ENCODE results near the gene C2CD4B. TPM values are rescaled to one million over a fixed set of nuclear protein-coding genes. Genes with fewer than 3 reads are reported as not detected.

The C2CD4B gene
- total RNA-seq, 2 experiments from 2014 or later, result not detected

DNA sequence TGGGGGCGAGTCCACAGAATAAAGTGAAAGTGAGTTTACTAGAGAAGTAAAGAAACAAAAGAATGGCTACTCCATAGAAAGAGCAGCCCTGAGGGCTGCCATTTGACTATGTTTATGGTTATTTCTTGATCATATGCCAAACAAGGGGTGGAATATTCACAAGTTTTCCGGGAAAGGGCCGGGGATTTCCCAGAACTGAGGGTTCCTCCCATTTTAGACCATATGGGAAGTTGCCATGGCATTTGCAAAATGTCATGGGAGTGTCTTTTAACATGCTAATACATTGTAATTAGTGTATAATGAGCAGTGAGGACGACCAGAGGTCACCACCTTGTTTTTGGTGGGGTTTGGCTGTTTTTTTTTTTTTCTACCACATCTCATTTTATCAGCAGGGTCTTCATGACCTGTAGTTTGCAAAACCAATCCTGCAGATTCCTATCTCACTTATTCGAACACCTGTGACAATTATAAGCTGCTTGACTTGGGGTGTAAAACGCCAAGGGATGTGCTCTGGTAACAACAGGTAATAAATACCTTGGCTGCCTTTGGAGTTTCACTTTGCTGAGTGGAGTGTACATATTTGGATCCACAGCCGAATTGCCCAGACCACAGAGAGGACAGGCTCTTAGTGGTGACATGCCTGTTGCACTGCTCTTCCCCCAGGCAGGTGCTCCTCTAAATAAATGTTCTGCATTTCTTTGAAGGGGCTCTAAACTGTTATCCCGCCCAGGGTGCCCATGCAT, 43.6 kb downstream of the C2CD4B start:
- Mint-ChIP-seq H3K27me3 (no peaks in the 10 kb centered on the region), H3K27ac (no peak overlapping the region), H3K36me3 (peaks cover 3% of the 10 kb centered on the region), H3K4me3 (no peak overlapping the region), H3K9me3 (peaks cover 3% of the 10 kb centered on the region), H3K4me1 (peaks cover 31% of the 10 kb centered on the region)
- POLR2A ChIA-PET, result no interaction called here
- no peak for ATAC-seq (ENCODE audit: low read depth)
- no peak for DNase-seq

DNA sequence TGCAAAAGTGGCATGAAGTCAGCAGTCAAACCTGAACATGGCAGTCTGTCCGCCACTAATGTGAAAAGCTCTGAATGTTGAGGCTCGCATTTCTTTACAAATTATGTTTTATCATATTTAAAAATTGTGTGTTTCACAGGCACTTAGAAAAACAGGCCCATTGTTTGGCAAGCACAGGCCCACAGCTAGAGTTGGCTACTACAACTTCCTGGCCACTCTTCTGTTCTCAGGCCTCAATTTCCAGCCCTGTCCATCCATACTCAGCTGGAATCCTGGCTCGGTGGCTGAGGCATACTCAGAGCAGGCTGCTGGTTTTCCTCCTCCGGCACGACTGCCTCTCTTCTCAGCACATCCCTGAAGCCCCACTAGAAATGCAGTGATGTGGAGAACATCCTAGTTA, 44.3 kb downstream of the C2CD4B start:
- Mint-ChIP-seq H3K27ac (no peak overlapping the region), H3K4me3 (no peak overlapping the region), H3K9me3 (no peaks in the 10 kb centered on the region), H3K4me1 (peaks cover 31% of the 10 kb centered on the region), H3K27me3 (no peaks in the 10 kb centered on the region), H3K36me3 (peaks cover 3% of the 10 kb centered on the region)
- POLR2A ChIA-PET, result no interaction called here
- no peak for DNase-seq
- ATAC-seq (ENCODE audit: low read depth), result no peak

DNA sequence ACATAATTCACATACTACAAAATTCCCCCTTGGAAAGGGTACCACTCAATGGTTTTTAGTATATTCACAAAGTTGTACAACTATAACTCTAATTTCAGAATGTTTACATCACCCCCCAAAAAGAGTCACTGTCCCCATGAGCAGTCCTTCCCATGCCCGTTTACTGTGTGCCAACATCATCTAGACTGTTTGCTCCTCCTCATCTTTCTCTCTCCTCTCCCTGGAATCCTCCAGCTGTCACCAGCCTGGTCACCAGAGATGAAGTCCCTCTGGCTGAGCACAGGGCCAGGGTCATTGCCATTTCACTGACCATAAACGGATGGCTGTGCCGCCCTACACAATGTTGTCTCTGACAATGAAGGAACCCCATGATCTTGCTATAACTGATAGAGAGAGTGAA, 45.2 kb downstream of the C2CD4B start:
- ATAC-seq (ENCODE audit: low read depth) (no peak), DNase-seq (no peak)
- no peaks in the 10 kb centered on the region for H3K9me3 Mint-ChIP-seq
- H3K27me3 Mint-ChIP-seq, result no peaks in the 10 kb centered on the region
- peaks cover 24% of the 10 kb centered on the region for H3K4me1 Mint-ChIP-seq
- H3K27ac Mint-ChIP-seq, result no peak overlapping the region
- POLR2A ChIA-PET, result no interaction called here
- H3K4me3 Mint-ChIP-seq, result no peak overlapping the region
- peaks cover 3% of the 10 kb centered on the region for H3K36me3 Mint-ChIP-seq

DNA sequence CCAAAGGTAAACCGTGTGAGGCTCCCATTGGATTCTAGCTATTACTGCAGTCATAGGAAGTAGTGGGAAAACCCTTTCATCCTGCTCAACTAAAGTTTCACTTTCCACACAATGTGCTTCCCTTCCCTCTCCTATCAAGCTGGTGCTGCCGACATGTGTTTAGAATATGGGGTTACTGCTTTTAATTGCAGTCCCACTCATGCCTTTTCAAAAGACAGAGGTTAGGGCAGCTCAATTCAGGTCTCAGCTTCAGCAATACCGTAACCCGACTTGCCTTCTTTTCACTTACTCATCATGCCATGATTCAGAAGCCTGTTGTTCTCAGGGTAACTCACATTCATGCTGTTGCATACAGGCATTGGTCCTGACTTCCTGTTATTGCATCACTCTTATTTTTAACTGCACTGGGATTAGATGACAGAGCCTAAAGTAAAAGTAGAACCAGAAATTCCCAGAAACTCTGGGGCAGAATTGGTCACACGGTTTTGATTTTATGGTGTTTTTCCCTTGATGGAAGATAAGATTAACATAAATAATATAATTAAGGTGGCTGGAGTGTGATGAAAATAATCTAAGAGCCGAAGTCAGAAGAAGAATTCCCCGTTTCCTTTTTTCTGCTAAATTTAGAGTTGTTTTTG, 45.7 kb downstream of the C2CD4B start:
- Mint-ChIP-seq H3K9me3 (no peaks in the 10 kb centered on the region), H3K36me3 (peaks cover 3% of the 10 kb centered on the region), H3K27ac (peak overlapping the region; percentile 7), H3K4me3 (peak overlapping the region; percentile 3), H3K27me3 (no peaks in the 10 kb centered on the region), H3K4me1 (peaks cover 19% of the 10 kb centered on the region)
- DNase-seq (no peak), ATAC-seq (ENCODE audit: low read depth) (peak; percentile 74)
- POLR2A ChIA-PET, result no interaction called here

DNA sequence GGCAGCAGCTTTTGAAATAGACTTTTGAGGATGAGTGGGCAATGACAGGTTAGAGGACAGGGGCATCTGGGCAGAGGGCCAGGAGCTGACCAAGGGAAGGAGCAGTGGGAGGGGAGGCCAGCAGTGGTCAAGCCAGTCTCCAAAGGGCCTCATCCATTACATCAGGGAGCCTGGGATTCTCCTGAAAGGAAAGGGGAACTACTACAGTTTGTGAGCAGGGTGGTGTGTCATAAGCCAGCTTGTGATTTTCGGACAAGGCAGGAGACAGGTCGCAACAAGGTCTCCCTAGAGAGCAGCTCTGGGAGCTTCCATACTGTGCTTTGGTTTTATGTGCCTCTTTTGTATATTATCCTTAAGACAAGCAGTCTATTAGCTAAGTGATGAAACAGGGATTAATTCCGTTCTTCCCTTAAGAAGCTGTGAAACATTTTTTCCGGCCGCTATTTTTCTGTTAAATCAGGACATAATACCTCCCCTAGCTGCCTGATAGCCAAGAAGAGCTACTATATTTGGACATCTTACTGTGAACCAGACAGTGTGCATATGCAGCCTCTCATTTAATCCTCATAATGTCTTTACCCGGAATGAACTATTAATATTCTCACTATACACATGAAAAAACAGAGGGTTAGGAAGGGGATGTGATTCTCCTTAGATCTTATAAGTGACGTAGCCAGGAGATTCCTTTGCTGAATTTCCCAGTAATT, 46.4 kb downstream of the C2CD4B start:
- Mint-ChIP-seq H3K9me3 (no peaks in the 10 kb centered on the region), H3K36me3 (peaks cover 3% of the 10 kb centered on the region), H3K4me3 (no peak overlapping the region), H3K4me1 (peaks cover 12% of the 10 kb centered on the region), H3K27ac (peak overlapping the region; percentile 7), H3K27me3 (no peaks in the 10 kb centered on the region)
- DNase-seq (no peak), ATAC-seq (ENCODE audit: low read depth) (no peak)
- POLR2A ChIA-PET, result no interaction called here

DNA sequence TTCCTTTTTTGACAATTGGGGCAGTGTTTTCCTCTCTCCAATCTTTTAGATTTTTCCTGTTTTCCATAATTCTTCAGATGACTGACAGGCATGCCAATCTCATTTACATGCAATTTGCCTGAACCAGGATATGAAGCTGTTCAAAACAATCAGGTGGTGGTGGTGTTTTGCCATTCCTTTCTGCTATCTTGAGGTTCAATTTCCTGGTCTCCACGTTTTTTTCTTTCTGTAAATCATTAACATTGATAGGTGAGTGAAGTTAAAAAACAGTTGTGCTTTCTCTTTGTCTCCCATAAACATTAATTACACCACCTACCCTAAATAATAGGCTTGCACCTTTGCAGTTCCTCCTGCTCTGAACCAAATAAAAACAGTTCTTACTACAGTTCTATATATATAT, 49.2 kb downstream of the C2CD4B start:
- ATAC-seq (ENCODE audit: low read depth) (no peak), DNase-seq (no peak)
- Mint-ChIP-seq H3K4me3 (no peak overlapping the region), H3K27ac (no peak overlapping the region), H3K4me1 (peaks cover 7% of the 10 kb centered on the region), H3K9me3 (no peaks in the 10 kb centered on the region), H3K36me3 (peaks cover 2% of the 10 kb centered on the region), H3K27me3 (peaks cover 2% of the 10 kb centered on the region)
- POLR2A ChIA-PET, result no interaction called here

Other genes starting within 250 kb of the C2CD4B start
- 100 to 1,000 TPM in 1 of 2 experiments, 10 to 100 TPM in 1; 87.9 to 100 TPM for gene VPS13C, start 104.8 kb downstream of the C2CD4B start, total RNA-seq
- gene C2CD4A, start 98.3 kb downstream of the C2CD4B start, total RNA-seq, result not detected
- gene TLN2, start 225.3 kb upstream of the C2CD4B start, total RNA-seq, result under 1 TPM; 0.40 to 0.47 TPM

All from activated naive CD8-positive, alpha-beta T cell treated with anti-CD3 and anti-CD28 coated beads, Interleukin-2, amount 10 ng/mL, durations not matched to agents 7 days and 5 days (primary cell).